Measurements from ENCODE around the gene H3-3A. TPM values are rescaled to one million over a fixed set of nuclear protein-coding genes. Genes with fewer than 3 reads are reported as not detected.

The H3-3A gene
- total RNA-seq, 1 donor from 2014 or later = 606 TPM

DNA sequence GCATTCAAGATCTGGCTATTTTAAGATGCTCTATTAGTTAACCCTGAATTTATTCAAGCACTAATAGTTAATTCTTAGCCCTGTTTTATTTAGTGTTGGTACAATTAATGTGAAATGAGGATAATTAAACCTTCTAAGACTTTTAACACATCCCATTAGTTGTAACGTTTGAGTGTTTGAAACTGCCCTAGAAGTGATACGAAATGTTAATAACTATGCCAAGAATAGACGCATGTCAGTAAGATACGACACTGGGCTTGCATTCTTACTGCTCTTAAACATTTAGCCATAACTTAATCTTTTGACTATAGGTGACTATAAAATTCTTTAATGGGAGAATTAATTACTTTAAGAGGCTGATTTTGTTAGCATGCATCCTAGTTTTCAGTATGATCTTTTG, 9.8 kb downstream of the H3-3A start:
- no peak overlapping the region for H3K27ac Mint-ChIP-seq (ENCODE audit: unreplicated experiment)
- no peak for DNase-seq (ENCODE audit: low spot score)
- no peak overlapping the region for H3K4me3 Mint-ChIP-seq (ENCODE audit: unreplicated experiment)
- TF ChIP-seq, protein P1, sequence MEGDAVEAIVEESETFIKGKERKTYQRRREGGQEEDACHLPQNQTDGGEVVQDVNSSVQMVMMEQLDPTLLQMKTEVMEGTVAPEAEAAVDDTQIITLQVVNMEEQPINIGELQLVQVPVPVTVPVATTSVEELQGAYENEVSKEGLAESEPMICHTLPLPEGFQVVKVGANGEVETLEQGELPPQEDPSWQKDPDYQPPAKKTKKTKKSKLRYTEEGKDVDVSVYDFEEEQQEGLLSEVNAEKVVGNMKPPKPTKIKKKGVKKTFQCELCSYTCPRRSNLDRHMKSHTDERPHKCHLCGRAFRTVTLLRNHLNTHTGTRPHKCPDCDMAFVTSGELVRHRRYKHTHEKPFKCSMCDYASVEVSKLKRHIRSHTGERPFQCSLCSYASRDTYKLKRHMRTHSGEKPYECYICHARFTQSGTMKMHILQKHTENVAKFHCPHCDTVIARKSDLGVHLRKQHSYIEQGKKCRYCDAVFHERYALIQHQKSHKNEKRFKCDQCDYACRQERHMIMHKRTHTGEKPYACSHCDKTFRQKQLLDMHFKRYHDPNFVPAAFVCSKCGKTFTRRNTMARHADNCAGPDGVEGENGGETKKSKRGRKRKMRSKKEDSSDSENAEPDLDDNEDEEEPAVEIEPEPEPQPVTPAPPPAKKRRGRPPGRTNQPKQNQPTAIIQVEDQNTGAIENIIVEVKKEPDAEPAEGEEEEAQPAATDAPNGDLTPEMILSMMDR (IDR thresholded peaks at IDR 0.05; ENCODE audit: unreplicated experiment) = no peak
- no peaks in the 10 kb centered on the region for H3K9me3 Mint-ChIP-seq (ENCODE audit: unreplicated experiment)
- peaks cover 25% of the 10 kb centered on the region for H3K36me3 Mint-ChIP-seq (ENCODE audit: low read depth, unreplicated experiment)
- H3K4me1 Mint-ChIP-seq (ENCODE audit: unreplicated experiment) = peaks cover 2% of the 10 kb centered on the region
- H3K27me3 Mint-ChIP-seq (ENCODE audit: unreplicated experiment) = peaks cover 11% of the 10 kb centered on the region

DNA sequence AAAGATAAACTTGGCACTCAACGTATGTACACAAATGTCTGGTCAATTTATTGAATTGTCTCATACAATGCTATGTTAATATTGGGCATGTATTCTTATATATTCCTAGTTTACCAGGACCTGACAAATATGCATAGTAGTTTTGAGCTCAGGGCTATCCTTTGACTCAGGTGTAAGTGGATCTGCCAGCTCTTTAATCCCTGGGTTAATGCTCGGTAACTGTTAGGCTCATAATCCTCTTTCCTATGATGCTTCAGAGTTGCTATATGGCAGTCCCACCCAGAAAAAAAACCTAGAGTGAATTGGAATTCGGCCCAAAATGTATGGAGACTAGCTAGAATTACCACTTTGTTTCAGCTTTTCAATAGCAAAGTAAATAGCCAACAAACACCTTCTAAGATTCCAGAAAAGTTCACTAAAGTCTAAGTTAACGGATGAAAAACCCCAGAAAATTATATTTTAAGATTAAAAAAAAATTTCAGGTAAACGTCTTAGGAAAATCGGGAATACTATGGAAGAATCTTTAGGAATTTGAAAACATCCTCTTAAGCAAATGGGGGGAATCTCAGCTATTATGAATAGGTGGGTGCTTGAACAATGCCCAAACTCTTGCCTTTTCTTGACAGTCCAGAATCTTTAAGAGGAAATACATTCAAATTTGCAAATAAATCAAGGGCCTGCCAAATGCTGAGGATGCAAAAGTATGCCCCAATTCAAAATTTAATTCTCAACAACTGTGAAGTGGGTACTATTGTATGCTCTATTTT, 10.9 kb downstream of the H3-3A start:
- Mint-ChIP-seq H3K9me3 (ENCODE audit: unreplicated experiment) (no peaks in the 10 kb centered on the region), H3K4me1 (ENCODE audit: unreplicated experiment) (peaks cover 2% of the 10 kb centered on the region), H3K36me3 (ENCODE audit: low read depth, unreplicated experiment) (peaks cover 25% of the 10 kb centered on the region), H3K4me3 (ENCODE audit: unreplicated experiment) (no peak overlapping the region), H3K27ac (ENCODE audit: unreplicated experiment) (no peak overlapping the region), H3K27me3 (ENCODE audit: unreplicated experiment) (peaks cover 11% of the 10 kb centered on the region)
- no peak for DNase-seq (ENCODE audit: low spot score)
- TF ChIP-seq, protein P1 (IDR thresholded peaks at IDR 0.05; ENCODE audit: unreplicated experiment) = no peak

DNA sequence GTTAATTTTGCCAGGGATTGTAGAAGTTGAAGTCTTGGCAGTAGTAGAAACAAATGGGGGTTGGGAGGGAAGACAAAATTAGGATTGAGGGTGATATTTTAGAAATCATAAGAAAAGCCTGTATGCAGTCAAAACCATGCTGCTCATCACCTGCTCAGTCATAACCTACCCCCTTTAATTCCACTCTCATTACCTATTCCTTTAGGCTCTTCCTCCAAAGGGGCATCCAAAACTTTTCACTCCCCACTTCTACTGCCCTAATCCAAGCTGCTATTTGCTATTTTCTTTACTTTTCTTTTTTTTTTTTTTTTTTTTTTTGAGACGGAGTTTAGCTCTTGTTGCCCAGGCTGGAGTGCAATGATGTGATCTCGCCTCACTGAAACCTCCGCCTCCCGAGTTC, 11.5 kb downstream of the H3-3A start:
- Mint-ChIP-seq H3K27me3 (ENCODE audit: unreplicated experiment) (peaks cover 11% of the 10 kb centered on the region), H3K4me1 (ENCODE audit: unreplicated experiment) (peaks cover 2% of the 10 kb centered on the region), H3K9me3 (ENCODE audit: unreplicated experiment) (no peaks in the 10 kb centered on the region), H3K4me3 (ENCODE audit: unreplicated experiment) (no peak overlapping the region), H3K36me3 (ENCODE audit: low read depth, unreplicated experiment) (peaks cover 20% of the 10 kb centered on the region), H3K27ac (ENCODE audit: unreplicated experiment) (no peak overlapping the region)
- no peak for DNase-seq (ENCODE audit: low spot score)
- TF ChIP-seq, protein P1 (IDR thresholded peaks at IDR 0.05; ENCODE audit: unreplicated experiment) = no peak

DNA sequence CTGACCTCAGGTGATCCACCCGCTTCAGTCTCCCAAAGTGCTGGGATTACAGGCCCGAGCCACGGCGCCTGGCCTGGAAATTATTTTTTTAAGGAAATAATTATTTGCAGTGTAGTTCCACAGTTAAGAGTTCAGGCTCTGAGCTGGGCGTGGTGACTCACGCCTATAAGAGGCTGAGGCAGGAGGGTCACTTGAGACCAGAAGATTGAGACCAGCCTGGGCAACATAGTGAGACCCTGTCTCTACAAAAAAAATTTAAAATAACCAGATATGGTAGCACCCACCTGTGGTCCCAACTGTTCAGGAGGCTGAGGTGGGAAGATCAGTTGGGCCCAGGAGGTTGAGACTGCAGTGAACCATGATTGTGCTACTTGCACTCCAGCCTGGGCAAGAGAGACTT, 13.9 kb downstream of the H3-3A start:
- Mint-ChIP-seq H3K27me3 (ENCODE audit: unreplicated experiment) (peaks cover 5% of the 10 kb centered on the region), H3K27ac (ENCODE audit: unreplicated experiment) (no peak overlapping the region), H3K36me3 (ENCODE audit: low read depth, unreplicated experiment) (peaks cover 11% of the 10 kb centered on the region), H3K4me1 (ENCODE audit: unreplicated experiment) (no peaks in the 10 kb centered on the region), H3K9me3 (ENCODE audit: unreplicated experiment) (no peaks in the 10 kb centered on the region), H3K4me3 (ENCODE audit: unreplicated experiment) (no peak overlapping the region)
- DNase-seq (ENCODE audit: low spot score) = no peak
- TF ChIP-seq, protein P1 (IDR thresholded peaks at IDR 0.05; ENCODE audit: unreplicated experiment) = no peak

DNA sequence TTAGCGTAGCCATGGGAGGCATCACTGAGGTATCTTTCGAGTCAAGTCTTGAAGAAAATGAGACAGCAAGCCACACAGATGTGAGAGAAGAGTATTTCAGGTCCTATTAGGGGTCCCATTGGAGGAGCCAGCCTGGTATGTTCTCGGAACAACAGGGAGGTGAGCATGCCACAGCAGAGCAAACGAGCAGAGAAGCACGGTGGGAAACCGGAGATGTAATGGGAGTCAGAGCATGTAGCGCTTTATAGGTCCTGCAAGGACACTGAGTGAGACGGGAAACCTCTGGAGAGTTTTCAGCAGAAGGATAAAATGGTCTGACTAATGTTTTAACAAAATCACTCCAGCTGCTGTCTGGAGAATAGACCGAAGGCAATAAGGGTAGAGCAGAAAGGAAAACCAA, 15.9 kb downstream of the H3-3A start:
- Mint-ChIP-seq H3K27ac (ENCODE audit: unreplicated experiment) (no peak overlapping the region), H3K4me3 (ENCODE audit: unreplicated experiment) (no peak overlapping the region)

More for the DNA sequence above, 15.9 kb downstream of the H3-3A start:
- no peak for DNase-seq (ENCODE audit: low spot score)
- TF ChIP-seq, protein P1 (IDR thresholded peaks at IDR 0.05; ENCODE audit: unreplicated experiment) = no peak
- H3K4me1 Mint-ChIP-seq (ENCODE audit: unreplicated experiment) = peaks cover 3% of the 10 kb centered on the region
- peaks cover 13% of the 10 kb centered on the region for H3K27me3 Mint-ChIP-seq (ENCODE audit: unreplicated experiment)
- peaks cover 9% of the 10 kb centered on the region for H3K36me3 Mint-ChIP-seq (ENCODE audit: low read depth, unreplicated experiment)
- no peaks in the 10 kb centered on the region for H3K9me3 Mint-ChIP-seq (ENCODE audit: unreplicated experiment)

All from endothelial cell (in vitro differentiated cells).